ENCODE data around the gene ITGB7. TPM values are rescaled to one million over a fixed set of nuclear protein-coding genes. Genes with fewer than 3 reads are reported as not detected.
"Not testable (repeated sequence)": the region's sequence is repeated elsewhere in the genome, so short reads cannot be mapped to it uniquely, and the experiment has no call there.

The ITGB7 gene
- polyA plus RNA-seq, 1 donor from 2014 or later, result 238 TPM

GRCh38 chr12:53176750-53177149 lies 30.3 kb downstream of the ITGB7 start:
- H3K4me1 Mint-ChIP-seq, result peaks cover 12 to 20% (median 16%) of the 10 kb centered on the region in 3 donors
- H3K27ac Mint-ChIP-seq, result no peak overlapping the region
- H3K36me3 Mint-ChIP-seq, result no peaks in the 10 kb centered on the region
- no peaks in the 10 kb centered on the region for H3K9me3 Mint-ChIP-seq
- no peak overlapping the region for H3K4me3 Mint-ChIP-seq
- no peaks in the 10 kb centered on the region for H3K27me3 Mint-ChIP-seq

- Mint-ChIP-seq H3K27me3 (no peaks in the 10 kb centered on the region), H3K9me3 (no peaks in the 10 kb centered on the region), H3K36me3 (peaks cover 4% of the 10 kb centered on the region), H3K4me1 (peaks cover 5 to 14% (median 8%) of the 10 kb centered on the region in 3 donors), H3K27ac (peak overlapping the region in 1 of 3 donors; percentile 53), H3K4me3 (peak overlapping the region in 1 of 4 donors; percentile 50)
Observed at GRCh38 chr12:53174881-53175491, 32.1 kb downstream of the ITGB7 start.

- no peaks in the 10 kb centered on the region for H3K27me3 Mint-ChIP-seq
- H3K27ac Mint-ChIP-seq, result no peak overlapping the region
- peaks cover 0 to 6% (median 2%) of the 10 kb centered on the region in 3 donors for H3K4me1 Mint-ChIP-seq
- H3K4me3 Mint-ChIP-seq, result no peak overlapping the region
- peaks cover 5% of the 10 kb centered on the region for H3K36me3 Mint-ChIP-seq
- no peaks in the 10 kb centered on the region for H3K9me3 Mint-ChIP-seq
Observed at GRCh38 chr12:53173085-53173715, 33.9 kb downstream of the ITGB7 start.

GRCh38 chr12:53172352-53172751 lies 34.7 kb downstream of the ITGB7 start:
- Mint-ChIP-seq H3K36me3 (peaks cover 5% of the 10 kb centered on the region), H3K4me3 (no peak overlapping the region), H3K27me3 (no peaks in the 10 kb centered on the region), H3K27ac (peak overlapping the region in 1 of 3 donors; percentile 31), H3K9me3 (no peaks in the 10 kb centered on the region), H3K4me1 (peaks cover 0 to 6% (median 2%) of the 10 kb centered on the region in 3 donors)

- no peaks in the 10 kb centered on the region for H3K27me3 Mint-ChIP-seq
- H3K9me3 Mint-ChIP-seq, result no peaks in the 10 kb centered on the region
- peak overlapping the region in 1 of 3 donors; percentile 31 for H3K27ac Mint-ChIP-seq
- peaks cover 0 to 6% (median 2%) of the 10 kb centered on the region in 3 donors for H3K4me1 Mint-ChIP-seq
- peaks cover 5% of the 10 kb centered on the region for H3K36me3 Mint-ChIP-seq
- H3K4me3 Mint-ChIP-seq, result no peak overlapping the region
Observed at GRCh38 chr12:53171725-53172329, 35.2 kb downstream of the ITGB7 start.

- Mint-ChIP-seq H3K4me3 (no peak overlapping the region), H3K9me3 (no peaks in the 10 kb centered on the region), H3K4me1 (peaks cover 0 to 6% (median 2%) of the 10 kb centered on the region in 3 donors), H3K36me3 (peaks cover 5% of the 10 kb centered on the region), H3K27me3 (no peaks in the 10 kb centered on the region), H3K27ac (peak overlapping the region in 1 of 3 donors; percentile 31)
Observed at GRCh38 chr12:53170876-53171724, 36.0 kb downstream of the ITGB7 start.

- Mint-ChIP-seq H3K4me3 (no peak overlapping the region), H3K4me1 (no peaks in the 10 kb centered on the region), H3K9me3 (no peaks in the 10 kb centered on the region), H3K36me3 (peaks cover 5% of the 10 kb centered on the region), H3K27me3 (no peaks in the 10 kb centered on the region), H3K27ac (no peak overlapping the region)
Observed at GRCh38 chr12:53170215-53170614, 36.8 kb downstream of the ITGB7 start.

GRCh38 chr12:53169644-53170043 lies 37.4 kb downstream of the ITGB7 start:
- no peaks in the 10 kb centered on the region for H3K27me3 Mint-ChIP-seq
- H3K4me1 Mint-ChIP-seq, result no peaks in the 10 kb centered on the region
- H3K9me3 Mint-ChIP-seq, result no peaks in the 10 kb centered on the region
- H3K4me3 Mint-ChIP-seq, result peak overlapping the region in 1 of 4 donors; percentile 74
- no peak overlapping the region for H3K27ac Mint-ChIP-seq
- peaks cover 5% of the 10 kb centered on the region for H3K36me3 Mint-ChIP-seq

- no peak overlapping the region for H3K4me3 Mint-ChIP-seq
- H3K36me3 Mint-ChIP-seq, result peaks cover 10% of the 10 kb centered on the region
- no peak overlapping the region for H3K27ac Mint-ChIP-seq
- H3K9me3 Mint-ChIP-seq, result no peaks in the 10 kb centered on the region
- H3K4me1 Mint-ChIP-seq, result no peaks in the 10 kb centered on the region
- no peaks in the 10 kb centered on the region for H3K27me3 Mint-ChIP-seq
Observed at GRCh38 chr12:53166837-53167236, 40.2 kb downstream of the ITGB7 start.

GRCh38 chr12:53163008-53163407 lies 44.0 kb downstream of the ITGB7 start:
- H3K27ac Mint-ChIP-seq, H3K9me3 Mint-ChIP-seq, H3K27me3 Mint-ChIP-seq, H3K4me3 Mint-ChIP-seq, H3K36me3 Mint-ChIP-seq, H3K4me1 Mint-ChIP-seq: not testable (repeated sequence)

GRCh38 chr12:53161119-53161911 lies 45.7 kb downstream of the ITGB7 start:
- Mint-ChIP-seq H3K36me3 (peaks cover 7% of the 10 kb centered on the region), H3K4me3 (no peak overlapping the region), H3K9me3 (no peaks in the 10 kb centered on the region), H3K27ac (no peak overlapping the region), H3K27me3 (no peaks in the 10 kb centered on the region), H3K4me1 (peaks cover 0 to 4% (median 3%) of the 10 kb centered on the region in 3 donors)

- H3K36me3 Mint-ChIP-seq, result peaks cover 7% of the 10 kb centered on the region
- no peak overlapping the region for H3K4me3 Mint-ChIP-seq
- no peaks in the 10 kb centered on the region for H3K27me3 Mint-ChIP-seq
Observed at GRCh38 chr12:53160673-53161072, 46.4 kb downstream of the ITGB7 start.

GRCh38 chr12:53160000-53160399 lies 47.1 kb downstream of the ITGB7 start:
- H3K4me3 Mint-ChIP-seq, result no peak overlapping the region
- H3K27ac Mint-ChIP-seq, result no peak overlapping the region
- peaks cover 0 to 4% (median 3%) of the 10 kb centered on the region in 3 donors for H3K4me1 Mint-ChIP-seq
- H3K27me3 Mint-ChIP-seq, result no peaks in the 10 kb centered on the region
- H3K9me3 Mint-ChIP-seq, result no peaks in the 10 kb centered on the region
- peaks cover 7% of the 10 kb centered on the region for H3K36me3 Mint-ChIP-seq

More at GRCh38 chr12:53160673-53161072, 46.4 kb downstream of the ITGB7 start:
- H3K27ac Mint-ChIP-seq, result no peak overlapping the region
- H3K9me3 Mint-ChIP-seq, result no peaks in the 10 kb centered on the region
- peaks cover 0 to 4% (median 3%) of the 10 kb centered on the region in 3 donors for H3K4me1 Mint-ChIP-seq

- Mint-ChIP-seq H3K27ac (no peak overlapping the region), H3K4me3 (no peak overlapping the region), H3K4me1 (peaks cover 0 to 4% (median 3%) of the 10 kb centered on the region in 3 donors), H3K9me3 (no peaks in the 10 kb centered on the region), H3K36me3 (peaks cover 4% of the 10 kb centered on the region), H3K27me3 (no peaks in the 10 kb centered on the region)
Observed at GRCh38 chr12:53159195-53159839, 47.7 kb downstream of the ITGB7 start.
